ENCODE measurements around the gene GNGT2.

Gene GNGT2

DNA sequence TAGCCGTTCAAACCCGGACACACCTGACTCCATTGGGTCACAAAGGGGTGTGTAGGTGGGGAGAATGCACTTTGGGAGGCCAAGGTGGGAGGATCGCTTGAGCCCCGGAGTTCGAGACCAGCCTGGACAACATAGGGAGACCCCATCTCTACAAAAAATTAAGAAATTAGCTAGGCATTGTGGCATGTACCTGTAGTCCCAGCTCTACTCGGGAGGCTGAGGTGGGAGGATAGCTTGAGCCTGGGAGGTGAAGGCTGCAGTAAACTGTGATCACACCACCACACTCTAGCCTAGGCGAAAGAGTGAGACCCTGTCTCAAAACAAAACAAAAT lies 21.2 kb upstream of the GNGT2 start:
- TF ChIP-seq, protein P1, sequence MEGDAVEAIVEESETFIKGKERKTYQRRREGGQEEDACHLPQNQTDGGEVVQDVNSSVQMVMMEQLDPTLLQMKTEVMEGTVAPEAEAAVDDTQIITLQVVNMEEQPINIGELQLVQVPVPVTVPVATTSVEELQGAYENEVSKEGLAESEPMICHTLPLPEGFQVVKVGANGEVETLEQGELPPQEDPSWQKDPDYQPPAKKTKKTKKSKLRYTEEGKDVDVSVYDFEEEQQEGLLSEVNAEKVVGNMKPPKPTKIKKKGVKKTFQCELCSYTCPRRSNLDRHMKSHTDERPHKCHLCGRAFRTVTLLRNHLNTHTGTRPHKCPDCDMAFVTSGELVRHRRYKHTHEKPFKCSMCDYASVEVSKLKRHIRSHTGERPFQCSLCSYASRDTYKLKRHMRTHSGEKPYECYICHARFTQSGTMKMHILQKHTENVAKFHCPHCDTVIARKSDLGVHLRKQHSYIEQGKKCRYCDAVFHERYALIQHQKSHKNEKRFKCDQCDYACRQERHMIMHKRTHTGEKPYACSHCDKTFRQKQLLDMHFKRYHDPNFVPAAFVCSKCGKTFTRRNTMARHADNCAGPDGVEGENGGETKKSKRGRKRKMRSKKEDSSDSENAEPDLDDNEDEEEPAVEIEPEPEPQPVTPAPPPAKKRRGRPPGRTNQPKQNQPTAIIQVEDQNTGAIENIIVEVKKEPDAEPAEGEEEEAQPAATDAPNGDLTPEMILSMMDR (IDR thresholded peaks at IDR 0.05; ENCODE audit: low read depth, low read length) = no peak
- H3K36me3 ChIP-seq = no peaks in the 10 kb centered on the region
- H3K9me3 ChIP-seq = no peaks in the 10 kb centered on the region
- H3K27me3 ChIP-seq = peaks cover 28% of the 10 kb centered on the region
- no peak for DNase-seq
- no peaks in the 10 kb centered on the region for H3K4me1 ChIP-seq
- H3K4me3 ChIP-seq (ENCODE audit: low read depth, low read length) = no peak overlapping the region

DNA sequence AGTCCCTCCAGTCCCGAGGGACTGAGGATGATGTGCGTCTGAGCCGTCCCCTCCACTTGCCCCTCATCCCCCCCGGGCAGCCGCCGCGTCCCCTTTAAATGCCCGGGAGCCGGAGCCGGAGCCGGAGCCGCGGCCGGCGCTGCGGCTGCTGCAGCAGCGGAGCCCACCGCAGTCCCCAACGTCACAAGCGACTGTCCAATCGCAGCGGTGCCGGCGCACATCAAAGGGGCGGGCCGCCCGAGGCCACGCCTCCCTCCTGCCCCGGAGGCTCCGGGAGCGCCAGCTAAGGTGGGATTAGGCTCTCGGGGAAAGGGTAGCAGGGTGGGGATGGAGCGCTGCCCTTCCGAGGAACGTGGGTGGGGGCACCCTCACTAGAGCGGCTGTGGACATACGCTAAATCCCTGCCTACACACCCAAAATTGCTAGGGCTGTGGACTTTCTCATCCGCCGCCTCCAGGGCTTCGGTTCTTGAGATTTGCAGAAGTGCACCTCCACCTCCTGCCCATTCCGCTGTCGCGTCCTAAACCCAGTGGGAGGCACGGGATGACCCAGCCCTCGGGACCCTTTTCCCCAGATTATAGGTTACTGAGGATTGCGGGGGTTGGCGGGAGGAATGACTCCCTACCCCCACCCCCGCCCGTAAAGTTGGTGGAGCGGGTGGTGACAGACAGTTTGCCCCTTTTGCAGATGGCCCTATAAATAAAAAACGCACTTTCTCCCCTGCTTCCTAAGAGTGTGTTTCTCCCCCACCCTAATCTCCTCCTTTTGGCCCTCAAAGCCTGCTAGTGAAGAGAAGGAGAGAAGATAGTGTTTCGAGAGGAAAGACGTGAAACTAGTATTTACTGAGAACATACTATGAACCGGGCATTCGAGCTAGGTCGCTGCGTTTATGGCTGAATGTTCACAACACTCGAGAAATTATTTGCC lies 20.5 kb upstream of the GNGT2 start, which contains the start of gene PHOSPHO1:
TSS of gene PHOSPHO1 (minus strand) at position 152 of the 927 bp plus-strand sequence. CDS start 4,096 bp downstream, outside the sequence.
- Histone ChIP-seq H3K27me3 (peaks cover 34% of the 10 kb centered on the region), H3K4me3 (ENCODE audit: low read depth, low read length) (peak within 1 kb of the TSS; percentile 72), H3K9me3 (no peaks in the 10 kb centered on the region), H3K4me1 (no peaks in the 10 kb centered on the region), H3K36me3 (no peaks in the 10 kb centered on the region)
- DNase-seq = peak; percentile 93
- TF ChIP-seq, protein P1 (IDR thresholded peaks at IDR 0.05; ENCODE audit: low read depth, low read length) = no peak

DNA sequence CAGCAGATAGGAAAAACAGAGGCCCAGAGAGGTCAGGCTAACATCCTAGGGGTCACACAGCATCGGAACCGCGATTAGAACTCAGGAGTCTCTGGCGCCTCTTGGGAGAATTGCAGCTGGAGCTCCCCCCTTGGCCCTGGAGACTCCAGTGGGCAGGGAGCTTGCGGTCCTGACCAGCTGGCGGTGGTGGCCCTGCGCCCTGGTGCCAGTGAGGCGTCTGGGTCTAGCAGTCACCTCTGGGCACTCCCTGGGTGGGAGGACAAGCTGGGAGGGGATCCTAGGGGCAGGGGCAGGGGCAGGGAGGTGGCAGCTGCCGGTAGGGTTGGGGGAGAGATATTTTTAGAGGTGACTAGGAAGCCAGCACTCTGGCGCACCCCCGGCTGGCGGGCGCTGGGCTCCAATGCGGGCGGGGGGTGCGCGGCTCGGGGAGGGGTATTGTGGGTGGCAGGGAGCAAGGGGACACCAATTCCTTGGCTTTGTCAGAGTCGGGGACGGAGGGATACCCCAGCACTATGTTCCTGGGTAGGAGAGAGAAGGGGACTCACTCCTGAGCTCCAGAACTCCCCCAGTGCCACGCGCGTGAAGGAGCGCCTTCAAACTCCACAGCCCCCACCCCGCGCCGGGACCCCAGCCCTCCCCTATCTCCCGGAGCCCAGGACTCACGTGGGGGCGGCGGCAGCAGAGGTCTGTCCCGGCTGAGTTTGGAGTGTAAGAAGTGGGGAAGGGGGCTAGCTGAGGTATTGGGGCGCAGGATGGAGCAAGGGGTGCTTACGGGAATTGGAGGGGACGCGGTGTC lies 19.6 kb upstream of the GNGT2 start:
- Histone ChIP-seq H3K4me3 (ENCODE audit: low read depth, low read length) (peak overlapping the region; percentile 72), H3K4me1 (no peaks in the 10 kb centered on the region), H3K9me3 (no peaks in the 10 kb centered on the region), H3K27me3 (peaks cover 43% of the 10 kb centered on the region), H3K36me3 (no peaks in the 10 kb centered on the region)
- TF ChIP-seq, protein P1 (IDR thresholded peaks at IDR 0.05; ENCODE audit: low read depth, low read length) = no peak
- DNase-seq = no peak

DNA sequence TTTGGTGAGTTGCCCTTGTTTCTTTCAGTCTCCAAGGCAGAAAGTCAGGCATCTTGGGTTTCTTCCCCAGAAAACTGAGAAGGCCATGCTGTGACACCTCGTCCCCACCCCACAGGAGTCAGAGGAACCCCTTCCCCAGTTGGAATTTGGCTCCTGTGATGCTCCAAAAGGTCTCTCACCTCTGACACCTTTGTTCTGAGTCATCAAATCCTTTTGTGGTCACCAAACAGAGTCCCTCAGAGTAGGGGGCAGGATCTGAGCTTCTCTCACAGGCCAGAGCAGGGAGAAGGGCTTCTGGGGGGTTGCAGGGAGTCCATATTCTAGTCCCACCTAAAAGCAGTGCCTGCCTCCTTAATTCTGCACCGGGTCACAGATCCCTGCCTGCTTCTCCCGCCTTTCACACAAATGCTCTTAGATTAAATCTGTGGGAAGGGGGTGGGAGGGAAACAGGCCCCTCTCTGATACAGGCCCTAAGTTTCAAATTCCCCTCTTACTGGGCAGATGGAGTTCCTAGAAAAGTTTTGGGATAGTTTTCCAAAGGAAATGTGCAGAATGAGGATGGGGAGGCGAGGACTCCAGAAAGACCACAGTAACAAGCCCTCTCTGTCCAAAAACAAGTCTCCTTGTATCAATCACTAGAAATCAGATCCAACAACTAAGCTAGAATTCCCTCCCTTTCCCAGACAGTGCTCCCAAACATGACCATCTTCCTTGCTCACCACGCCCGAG lies 18.9 kb upstream of the GNGT2 start:
- TF ChIP-seq, protein P1 (IDR thresholded peaks at IDR 0.05; ENCODE audit: low read depth, low read length) = no peak
- DNase-seq = no peak
- H3K4me3 ChIP-seq (ENCODE audit: low read depth, low read length) = no peak overlapping the region
- no peaks in the 10 kb centered on the region for H3K9me3 ChIP-seq
- peaks cover 51% of the 10 kb centered on the region for H3K27me3 ChIP-seq
- no peaks in the 10 kb centered on the region for H3K36me3 ChIP-seq
- H3K4me1 ChIP-seq = no peaks in the 10 kb centered on the region

DNA sequence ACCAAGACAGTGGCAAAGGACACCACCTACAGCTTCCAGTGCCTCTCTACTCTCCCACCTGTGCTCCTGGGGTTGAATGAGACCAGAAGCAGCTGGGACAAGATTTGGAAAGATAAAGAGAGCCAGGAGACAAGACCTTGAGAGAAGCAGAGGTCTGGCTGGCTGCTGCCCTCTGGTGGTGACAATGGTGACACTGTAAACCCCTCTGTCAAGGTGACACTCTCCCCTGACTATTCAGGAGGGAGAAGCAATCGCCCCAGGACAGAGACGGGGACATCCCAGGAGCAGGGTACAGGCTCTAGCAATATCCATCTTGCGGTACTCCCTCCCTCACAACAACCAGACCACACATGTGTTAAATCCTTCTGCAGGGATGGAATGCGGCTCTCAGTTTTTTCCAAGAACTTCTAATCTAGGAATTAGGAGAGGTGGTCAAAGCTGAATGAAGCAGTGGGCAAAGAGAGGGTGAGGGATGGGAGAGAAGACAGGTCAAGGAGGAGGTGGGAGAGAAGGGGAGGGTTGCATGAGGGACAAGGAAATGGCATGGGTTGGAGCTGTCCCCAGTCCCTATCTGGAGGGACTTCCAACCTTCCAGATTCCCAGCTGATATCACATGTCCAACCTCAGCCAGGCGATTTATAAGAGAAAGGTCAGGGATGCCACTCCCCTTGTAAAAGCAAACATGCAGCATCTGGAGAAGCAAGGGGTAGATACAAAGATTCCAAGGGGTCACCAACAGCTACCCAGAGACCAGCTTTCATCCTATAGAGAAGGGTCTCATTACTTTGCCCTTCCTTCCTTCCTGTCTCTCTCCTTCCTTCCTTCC lies 17.3 kb upstream of the GNGT2 start:
- H3K27me3 ChIP-seq = peaks cover 66% of the 10 kb centered on the region
- peak; percentile 78 for DNase-seq
- H3K9me3 ChIP-seq = no peaks in the 10 kb centered on the region
- H3K4me3 ChIP-seq (ENCODE audit: low read depth, low read length) = no peak overlapping the region
- TF ChIP-seq, protein P1 (IDR thresholded peaks at IDR 0.05; ENCODE audit: low read depth, low read length) = peak; percentile 97
- no peaks in the 10 kb centered on the region for H3K4me1 ChIP-seq
- H3K36me3 ChIP-seq = no peaks in the 10 kb centered on the region
